ENCODE data around the gene RACK1. TPM values are rescaled to one million over a fixed set of nuclear protein-coding genes. Genes with fewer than 3 reads are reported as not detected.

RACK1 gene
- total and polyA plus RNA-seq, 2 of the 13 experiments (the other 11 are each of a cell fraction or from before 2014, with no cell fraction given), result 2,514 to 6,141 TPM

DNA sequence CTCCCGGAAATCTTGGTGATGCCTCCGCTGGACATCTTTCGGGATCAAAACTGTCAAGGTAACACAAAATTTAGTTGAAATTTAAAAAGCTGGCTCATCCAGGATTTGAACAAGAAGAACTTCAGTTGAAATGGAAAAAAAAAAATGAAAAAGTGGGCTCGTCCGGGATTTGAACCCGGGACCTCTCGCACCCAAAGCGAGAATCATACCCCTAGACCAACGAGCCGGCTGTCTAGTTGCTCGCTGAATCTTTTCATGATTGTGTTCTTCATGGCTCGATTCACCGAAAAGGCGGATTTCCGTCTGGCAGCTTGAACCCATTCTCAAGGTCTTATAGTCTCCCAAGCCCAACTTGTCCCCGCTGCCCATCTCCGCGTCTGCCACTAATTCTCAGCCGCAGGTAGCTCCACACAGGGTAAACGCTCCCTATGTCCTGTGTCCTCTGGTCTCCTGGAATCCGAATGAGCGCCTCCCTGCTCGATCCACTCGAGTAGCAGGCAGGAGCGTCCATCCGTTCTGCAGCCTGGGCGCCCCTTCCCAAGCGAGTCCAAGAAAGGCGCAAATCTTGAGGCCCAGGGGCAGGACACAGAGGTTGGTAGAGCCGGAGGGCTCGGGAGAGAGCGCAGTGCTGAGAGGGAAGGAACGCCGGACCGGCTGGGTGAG, 54.9 kb downstream of the RACK1 start (continued):
- TF ChIP-seq FOXO1 (CRISPR knock-in tag; IDR thresholded peaks at IDR 0.05) (no peak), NCOA5 (CRISPR knock-in tag; IDR thresholded peaks at IDR 0.05) (no peak), ZNF382 (CRISPR knock-in tag; IDR thresholded peaks at IDR 0.05; ENCODE audit: borderline replicate concordance) (no peak), MXI1 (IDR thresholded peaks at IDR 0.05; ENCODE audit: borderline replicate concordance, low read depth, low read length) (no peak), TRAFD1 (CRISPR knock-in tag; IDR thresholded peaks at IDR 0.05; ENCODE audit: borderline replicate concordance) (no peak), RFX1 (IDR thresholded peaks at IDR 0.05) (no peak), ZNF362 (CRISPR knock-in tag; IDR thresholded peaks at IDR 0.05; ENCODE audit: borderline replicate concordance) (no peak), ZBTB34 (CRISPR knock-in tag; IDR thresholded peaks at IDR 0.05) (no peak), ZNF510 (CRISPR knock-in tag; IDR thresholded peaks at IDR 0.05; ENCODE audit: low read depth) (peak; percentile 90; the same call in 1 of the 2 replicates), THYN1 (CRISPR knock-in tag; IDR thresholded peaks at IDR 0.05; ENCODE audit: borderline replicate concordance, low read depth) (no peak), HOXA9 (CRISPR knock-in tag; IDR thresholded peaks at IDR 0.05; ENCODE audit: borderline replicate concordance) (no peak), GPBP1L1 (CRISPR knock-in tag; IDR thresholded peaks at IDR 0.05) (no peak), NCOR1 (IDR thresholded peaks at IDR 0.05; ENCODE audit: borderline replicate concordance, low read length) (peak; percentile 54; the same call in 1 of the 2 replicates), BRF2 (CRISPR knock-in tag; IDR thresholded peaks at IDR 0.05) (no peak)
- TF ChIP-seq, protein P1, sequence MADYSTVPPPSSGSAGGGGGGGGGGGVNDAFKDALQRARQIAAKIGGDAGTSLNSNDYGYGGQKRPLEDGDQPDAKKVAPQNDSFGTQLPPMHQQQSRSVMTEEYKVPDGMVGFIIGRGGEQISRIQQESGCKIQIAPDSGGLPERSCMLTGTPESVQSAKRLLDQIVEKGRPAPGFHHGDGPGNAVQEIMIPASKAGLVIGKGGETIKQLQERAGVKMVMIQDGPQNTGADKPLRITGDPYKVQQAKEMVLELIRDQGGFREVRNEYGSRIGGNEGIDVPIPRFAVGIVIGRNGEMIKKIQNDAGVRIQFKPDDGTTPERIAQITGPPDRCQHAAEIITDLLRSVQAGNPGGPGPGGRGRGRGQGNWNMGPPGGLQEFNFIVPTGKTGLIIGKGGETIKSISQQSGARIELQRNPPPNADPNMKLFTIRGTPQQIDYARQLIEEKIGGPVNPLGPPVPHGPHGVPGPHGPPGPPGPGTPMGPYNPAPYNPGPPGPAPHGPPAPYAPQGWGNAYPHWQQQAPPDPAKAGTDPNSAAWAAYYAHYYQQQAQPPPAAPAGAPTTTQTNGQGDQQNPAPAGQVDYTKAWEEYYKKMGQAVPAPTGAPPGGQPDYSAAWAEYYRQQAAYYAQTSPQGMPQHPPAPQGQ (CRISPR knock-in tag; IDR thresholded peaks at IDR 0.05; ENCODE audit: borderline replicate concordance), result no peak
- TF ChIP-seq, protein P2, sequence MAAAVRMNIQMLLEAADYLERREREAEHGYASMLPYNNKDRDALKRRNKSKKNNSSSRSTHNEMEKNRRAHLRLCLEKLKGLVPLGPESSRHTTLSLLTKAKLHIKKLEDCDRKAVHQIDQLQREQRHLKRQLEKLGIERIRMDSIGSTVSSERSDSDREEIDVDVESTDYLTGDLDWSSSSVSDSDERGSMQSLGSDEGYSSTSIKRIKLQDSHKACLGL (CRISPR knock-in tag; IDR thresholded peaks at IDR 0.05), result no peak

Data from HepG2 (cell line).